HepG2 (cell line): Measurements from ENCODE around the gene FGD3. TPM values are rescaled to one million over a fixed set of nuclear protein-coding genes. Genes with fewer than 3 reads are reported as not detected.
A peak's percentile ranks its signal among the peaks of the same experiment; 100 is the strongest.

Experiments used
- CBX2 ChIP-seq, 2 experiments: fragments of 200-600 bp in 1 of 2; sonication (generic); formaldehyde crosslinking in 1 of 2; IDR thresholded peaks; 2 replicates each; pipeline versions ENCODE4 v1.7.0 to v1.8.1; 2018 to 2022; ENCODE audit warnings: low read depth in 2 of 2, low read length in 1 of 2, mild to moderate bottlenecking in 1 of 2, missing genetic modification reagents in 1 of 2
- ETV5 ChIP-seq: IDR thresholded peaks from 2 replicates; pipeline ENCODE4 v1.6.1; 2018; ENCODE audit warnings: missing biosample characterization, missing genetic modification reagents, inconsistent platforms, borderline replicate concordance
- GATAD1 ChIP-seq: IDR thresholded peaks from 2 replicates; pipeline ENCODE4 v1.6.1; 2016; ENCODE audit warnings: missing genetic modification reagents, missing compliant biosample characterization
- HNRNPK ChIP-seq: fragments of 200-400 bp; formaldehyde crosslinking; IDR thresholded peaks from 2 replicates; pipeline ENCODE4 v1.6.1; 2018; ENCODE audit warnings: low read length, low read depth, moderate library complexity, mild to moderate bottlenecking; ENCODE audit not compliant: poor library complexity, severe bottlenecking
- ISX ChIP-seq: sonication (generic); formaldehyde crosslinking; conservative IDR thresholded peaks from 2 replicates; pipeline ENCODE4 v1.5.0; 2020; ENCODE audit warnings: missing genetic modification reagents
- KLF9 ChIP-seq: IDR thresholded peaks from 2 replicates; pipeline ENCODE4 v1.6.1; 2016; ENCODE audit warnings: low read depth
- MEIS1 ChIP-seq: sonication (generic); formaldehyde crosslinking; IDR thresholded peaks from 2 replicates; pipeline ENCODE4 v1.9.0; 2021; ENCODE audit warnings: mild to moderate bottlenecking, missing genetic modification reagents, moderate library complexity, borderline replicate concordance
- MXD3 ChIP-seq: IDR thresholded peaks from 2 replicates; pipeline ENCODE4 v1.6.1; 2016; ENCODE audit warnings: mild to moderate bottlenecking, missing biosample characterization, missing genetic modification reagents
- NAIF1 ChIP-seq: sonication (generic); formaldehyde crosslinking; IDR thresholded peaks from 2 replicates; pipeline ENCODE4 v1.5.0; 2020; ENCODE audit warnings: mild to moderate bottlenecking, missing genetic modification reagents, borderline replicate concordance
- NR2C2 ChIP-seq: sonication (generic); formaldehyde crosslinking; IDR thresholded peaks from 2 replicates; pipeline ENCODE4 v1.4.0; 2020; ENCODE audit warnings: missing genetic modification reagents, mild to moderate bottlenecking, moderate library complexity, borderline replicate concordance
- PHB2 ChIP-seq: fragments of 450-650 bp; IDR thresholded peaks from 2 replicates; pipeline ENCODE4 v1.6.1; 2018; ENCODE audit not compliant: partially characterized antibody
- POLR2AphosphoS2 ChIP-seq: IDR thresholded peaks from 2 replicates; pipeline ENCODE4 v1.6.1; 2011; ENCODE audit warnings: low read depth, low read length, improper control_type of control experiment
- SOX5 ChIP-seq: IDR thresholded peaks from 2 replicates; pipeline ENCODE4 v1.6.1; 2016; ENCODE audit warnings: borderline replicate concordance
- TFAP4 ChIP-seq: sonication (generic); IDR thresholded peaks from 2 replicates; pipeline ENCODE4 v1.6.1; 2016; ENCODE audit warnings: low read depth, borderline replicate concordance
- ZBTB14 ChIP-seq: sonication (generic); formaldehyde crosslinking; IDR thresholded peaks from 2 replicates; pipeline ENCODE4 v1.4.0; 2020; ENCODE audit warnings: missing genetic modification reagents
- ZBTB7A ChIP-seq: sonication (generic); formaldehyde crosslinking; IDR thresholded peaks from 2 replicates; pipeline ENCODE4 v1.8.0; 2022; ENCODE audit warnings: mild to moderate bottlenecking, missing genetic modification reagents
- ZKSCAN8 ChIP-seq: IDR thresholded peaks from 2 replicates; pipeline ENCODE4 v1.6.1; 2016; ENCODE audit warnings: borderline replicate concordance, missing genetic modification reagents, missing compliant biosample characterization
- ZMYM3 ChIP-seq: sonication (generic); formaldehyde crosslinking; IDR thresholded peaks from 2 replicates; pipeline ENCODE4 v1.5.1; 2020; ENCODE audit warnings: mild to moderate bottlenecking, missing genetic modification reagents
- ZNF234 ChIP-seq: sonication (generic); formaldehyde crosslinking; conservative IDR thresholded peaks from 2 replicates; pipeline ENCODE4 v1.5.1; 2020; ENCODE audit warnings: mild to moderate bottlenecking, missing genetic modification reagents
- ZNF652 ChIP-seq: IDR thresholded peaks from 2 replicates; pipeline ENCODE4 v1.6.1; 2016; ENCODE audit warnings: low read depth, borderline replicate concordance
- ZNF704 ChIP-seq: sonication (generic); formaldehyde crosslinking; IDR thresholded peaks from 2 replicates; pipeline ENCODE4 v1.8.1; 2023; ENCODE audit warnings: mild to moderate bottlenecking, inconsistent platforms, moderate library complexity, missing genetic modification reagents, borderline replicate concordance
- polyA plus RNA-seq, 8 experiments: library from polyadenylated mRNA; depleted of rRNA in 3 of 8; stranded (reverse) in 7 of 8; unstranded in 1 of 8; fragments of >200 nt; fragmentation: Illumina TruSeq in 4 of 8; extraction: Trizol in 4 of 8; gene quantifications; 2 replicates each; pipeline versions ENCODE4 v1.2.1 to v1.2.3, GENCODE V29; 2011 to 2016; ENCODE audit warnings: low read depth in 4 of 8, missing spikeins in 1 of 8, mixed read lengths in 1 of 8; ENCODE audit not compliant: insufficient read depth in 1 of 8
- total RNA-seq, 5 experiments: library from RNA; depleted of rRNA; stranded (reverse); fragments of >200 nt; fragmentation: Illumina TruSeq; extraction: Trizol; gene quantifications; 2 replicates each; pipeline ENCODE4 v1.2.3, GENCODE V29; 2016; ENCODE audit warnings: low read depth in 1 of 5
- TF ChIP-seq, protein P1 (sequence below): sonication (generic); formaldehyde crosslinking; IDR thresholded peaks from 2 replicates; pipeline ENCODE4 v1.4.0; 2020; ENCODE audit warnings: missing genetic modification reagents
- TF ChIP-seq, protein P2 (sequence below): sonication (generic); formaldehyde crosslinking; IDR thresholded peaks from 2 replicates; pipeline ENCODE4 v1.5.0; 2020; ENCODE audit warnings: missing genetic modification reagents

FGD3 gene
- total and polyA plus RNA-seq, 2 of the 13 experiments (the other 11 are each of a cell fraction or from before 2014, with no cell fraction given), result 0.53 to 1.1 TPM

GRCh38 chr9:93057703-93058354 lies 110.5 kb downstream of the FGD3 start (continued):
- TF ChIP-seq ZBTB14 (CRISPR knock-in tag) (no peak), ZNF704 (CRISPR knock-in tag) (no peak), ZNF234 (CRISPR knock-in tag) (no peak), ZBTB7A (0 out of 2 replicates have a peak, but pooled peaks have one; percentile 28), NAIF1 (no peak), GATAD1 (CRISPR knock-in tag) (no peak), HNRNPK (no peak), SOX5 (no peak), KLF9 (CRISPR knock-in tag) (no peak), MXD3 (CRISPR knock-in tag) (no peak), NR2C2 (no peak), POLR2AphosphoS2 (no peak), MEIS1 (0 out of 2 replicates have a peak, but pooled peaks have one; percentile 35), TFAP4 (no peak), ETV5 (CRISPR knock-in tag) (no peak), ISX (no peak), ZMYM3 (CRISPR knock-in tag) (peak; percentile 36; the same call in 1 of the 2 replicates), CBX2 (IDR thresholded peaks at IDR 0.05; ENCODE audit: low read depth, low read length) (no peak), CBX2 (CRISPR knock-in tag; IDR thresholded peaks at IDR 0.05; ENCODE audit: low read depth) (no peak), ZKSCAN8 (CRISPR knock-in tag) (no peak), PHB2 (no peak), ZNF652 (CRISPR knock-in tag) (no peak)
- TF ChIP-seq, protein P1, sequence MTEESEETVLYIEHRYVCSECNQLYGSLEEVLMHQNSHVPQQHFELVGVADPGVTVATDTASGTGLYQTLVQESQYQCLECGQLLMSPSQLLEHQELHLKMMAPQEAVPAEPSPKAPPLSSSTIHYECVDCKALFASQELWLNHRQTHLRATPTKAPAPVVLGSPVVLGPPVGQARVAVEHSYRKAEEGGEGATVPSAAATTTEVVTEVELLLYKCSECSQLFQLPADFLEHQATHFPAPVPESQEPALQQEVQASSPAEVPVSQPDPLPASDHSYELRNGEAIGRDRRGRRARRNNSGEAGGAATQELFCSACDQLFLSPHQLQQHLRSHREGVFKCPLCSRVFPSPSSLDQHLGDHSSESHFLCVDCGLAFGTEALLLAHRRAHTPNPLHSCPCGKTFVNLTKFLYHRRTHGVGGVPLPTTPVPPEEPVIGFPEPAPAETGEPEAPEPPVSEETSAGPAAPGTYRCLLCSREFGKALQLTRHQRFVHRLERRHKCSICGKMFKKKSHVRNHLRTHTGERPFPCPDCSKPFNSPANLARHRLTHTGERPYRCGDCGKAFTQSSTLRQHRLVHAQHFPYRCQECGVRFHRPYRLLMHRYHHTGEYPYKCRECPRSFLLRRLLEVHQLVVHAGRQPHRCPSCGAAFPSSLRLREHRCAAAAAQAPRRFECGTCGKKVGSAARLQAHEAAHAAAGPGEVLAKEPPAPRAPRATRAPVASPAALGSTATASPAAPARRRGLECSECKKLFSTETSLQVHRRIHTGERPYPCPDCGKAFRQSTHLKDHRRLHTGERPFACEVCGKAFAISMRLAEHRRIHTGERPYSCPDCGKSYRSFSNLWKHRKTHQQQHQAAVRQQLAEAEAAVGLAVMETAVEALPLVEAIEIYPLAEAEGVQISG, result no peak
- TF ChIP-seq, protein P2, sequence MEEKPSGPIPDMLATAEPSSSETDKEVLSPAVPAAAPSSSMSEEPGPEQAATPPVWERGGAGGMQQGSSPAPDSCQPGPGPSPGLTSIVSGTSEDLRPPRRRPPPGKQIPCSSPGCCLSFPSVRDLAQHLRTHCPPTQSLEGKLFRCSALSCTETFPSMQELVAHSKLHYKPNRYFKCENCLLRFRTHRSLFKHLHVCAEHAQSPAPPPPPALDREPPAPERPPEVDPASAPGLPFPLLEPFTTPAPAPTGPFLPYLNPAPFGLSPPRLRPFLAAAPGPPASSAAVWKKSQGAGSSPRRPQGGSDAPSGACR (CRISPR knock-in tag), result no peak
